Esophagus mucosa (tissue), 1 donor: ENCODE results near the gene PIBF1. TPM values are rescaled to one million over a fixed set of nuclear protein-coding genes. Genes with fewer than 3 reads are reported as not detected.
"Not testable (repeated sequence)": the region's sequence is repeated elsewhere in the genome, so short reads cannot be mapped to it uniquely, and the experiment has no call there.

Experiments used
- ATAC-seq: fragments of 200-7000 bp; cut with Tn5 transposase; one replicate; pipeline ENCODE4 v1.9.1; 2020
- total RNA-seq: library from RNA; stranded (reverse); gene quantifications from one replicate; pipeline ENCODE4 v1.2.4, GENCODE V29; 2023
- donor health status: DM: yes; HTN: yes; CAD: no.

The PIBF1 gene
- total RNA-seq, 1 donor from 2014 or later, result 6.5 TPM

DNA sequence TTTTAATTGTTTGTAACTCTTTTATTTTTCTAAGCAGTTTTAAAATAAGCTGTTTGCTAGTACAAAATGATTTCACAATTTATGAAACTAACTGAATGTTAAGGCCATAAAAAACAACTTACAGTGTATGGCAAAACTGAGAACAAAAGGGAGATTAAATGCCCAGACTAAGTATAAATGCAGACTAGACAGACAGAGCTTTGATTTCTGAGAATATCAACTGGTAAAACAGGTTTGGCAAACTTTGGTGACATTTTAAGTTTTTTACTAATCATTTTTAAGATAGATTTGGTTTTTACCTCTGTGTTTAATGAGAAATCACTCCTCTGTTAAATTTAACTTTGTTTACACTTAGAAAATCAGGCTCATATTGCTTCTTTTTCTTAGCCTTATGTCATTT lies 149.4 kb downstream of the PIBF1 start:
- ATAC-seq, result peak; percentile 37

DNA sequence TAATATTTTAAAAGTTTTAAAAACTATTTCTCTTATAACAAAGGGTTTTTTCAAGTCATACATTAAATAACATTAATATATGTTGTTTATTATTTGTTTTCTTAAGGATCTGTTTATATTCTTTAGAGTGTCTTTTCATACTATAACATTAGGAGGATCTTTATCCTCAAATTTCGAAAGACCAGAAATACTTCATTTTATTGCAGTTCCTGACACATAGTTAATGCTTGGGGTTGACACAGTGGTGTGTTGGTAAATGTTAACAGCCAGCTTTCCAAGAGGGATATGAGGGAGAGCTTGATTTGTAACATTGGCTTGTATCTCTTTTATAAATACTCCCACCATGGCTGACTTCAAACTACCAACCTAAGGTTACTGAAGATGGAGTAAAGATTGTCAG lies 150.3 kb downstream of the PIBF1 start:
- ATAC-seq, result no peak

DNA sequence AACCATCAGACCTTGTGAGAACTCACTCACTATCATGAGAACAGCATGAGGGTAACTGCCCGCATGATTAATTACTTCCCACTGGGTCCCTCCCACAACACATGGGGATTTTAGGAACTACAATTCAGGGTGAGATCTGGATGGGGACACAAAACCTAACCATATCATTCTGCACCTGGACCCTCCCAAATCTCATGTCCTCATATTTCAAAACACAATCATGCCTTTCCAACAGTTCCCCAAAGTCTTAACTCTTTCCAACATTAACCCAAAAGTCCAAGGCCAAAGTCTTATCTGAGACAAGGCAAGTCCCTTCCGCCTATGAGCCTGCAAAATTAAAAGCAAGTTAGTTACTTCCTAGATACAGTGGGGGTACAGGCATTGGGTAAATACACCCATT lies 164.3 kb downstream of the PIBF1 start:
- ATAC-seq, result not testable (repeated sequence)

DNA sequence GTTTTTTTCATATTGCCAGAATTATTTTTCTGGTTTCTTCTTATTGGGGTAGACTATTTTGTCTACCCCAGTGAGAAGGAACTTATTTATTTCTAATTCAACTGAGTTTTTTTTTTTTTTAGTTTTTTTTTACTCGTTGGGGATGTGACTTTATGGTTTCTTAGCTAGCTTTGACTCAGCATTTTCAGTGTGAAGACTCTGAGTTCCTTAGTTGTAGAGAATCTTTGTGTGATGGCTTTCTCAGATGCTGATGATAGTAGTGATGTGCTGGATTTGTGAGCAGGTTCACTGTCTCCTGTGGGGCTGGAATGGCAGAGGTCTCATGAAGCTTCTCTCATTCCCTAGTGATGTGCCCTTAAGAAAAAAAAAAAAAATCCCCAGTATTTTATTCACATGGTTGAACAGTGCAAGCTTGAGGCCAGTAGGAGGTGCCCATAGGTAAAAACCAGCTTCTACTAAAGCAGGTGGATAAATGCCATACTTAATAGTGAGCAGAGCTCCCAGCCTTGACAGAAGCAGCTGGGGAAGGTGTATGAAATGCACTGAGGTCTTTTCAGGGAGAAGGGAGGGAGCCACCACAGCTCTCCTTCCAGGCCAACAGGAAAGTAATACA lies 170.7 kb downstream of the PIBF1 start:
- ATAC-seq, result peak; percentile 75

DNA sequence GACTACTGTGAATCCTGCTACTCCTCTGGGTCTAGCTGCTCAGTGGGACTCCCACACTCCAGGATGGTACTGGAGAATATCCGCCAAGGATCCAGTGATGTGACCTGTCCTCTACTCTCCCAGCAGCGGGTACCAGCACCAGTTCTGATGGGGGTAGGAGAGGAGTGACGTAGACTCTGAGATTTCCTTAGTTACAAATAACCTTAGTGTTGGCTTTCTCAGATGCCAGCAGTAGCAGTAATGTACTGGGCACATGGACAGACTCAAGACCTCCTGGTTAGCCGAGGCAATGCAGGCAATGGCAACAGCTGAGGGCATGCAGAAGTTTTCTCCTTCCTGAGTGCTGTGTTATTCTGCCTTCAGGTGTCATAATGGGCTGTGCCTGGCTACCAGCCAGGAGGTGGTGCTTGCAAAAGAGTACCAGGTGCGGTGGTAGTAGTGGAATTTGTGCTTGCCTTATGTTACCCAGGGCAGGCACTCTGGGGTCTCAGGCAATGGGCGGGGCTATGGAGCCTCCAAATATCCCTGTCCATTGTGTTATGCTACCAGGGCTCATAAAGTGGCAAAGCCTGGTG lies 171.5 kb downstream of the PIBF1 start:
- ATAC-seq, result peak; percentile 56

DNA sequence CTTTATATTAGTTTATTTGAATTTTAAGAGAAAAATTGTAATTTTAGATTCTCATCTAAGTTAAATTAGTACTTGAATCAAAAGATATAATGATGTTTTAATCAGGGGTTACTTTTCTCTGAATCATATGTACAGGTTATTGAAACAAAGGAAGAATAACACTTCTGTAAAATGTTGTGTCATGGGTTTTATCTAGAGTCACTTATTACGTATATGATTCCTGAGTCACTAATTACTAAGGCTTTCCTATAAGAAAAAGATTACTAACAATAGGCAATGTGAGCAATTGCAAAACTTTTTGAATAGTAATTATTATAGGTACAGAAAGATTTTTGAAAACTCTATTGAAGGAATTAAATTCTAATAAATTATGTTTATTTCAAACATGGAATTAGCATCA lies 177.7 kb downstream of the PIBF1 start:
- peak; percentile 96 for ATAC-seq

DNA sequence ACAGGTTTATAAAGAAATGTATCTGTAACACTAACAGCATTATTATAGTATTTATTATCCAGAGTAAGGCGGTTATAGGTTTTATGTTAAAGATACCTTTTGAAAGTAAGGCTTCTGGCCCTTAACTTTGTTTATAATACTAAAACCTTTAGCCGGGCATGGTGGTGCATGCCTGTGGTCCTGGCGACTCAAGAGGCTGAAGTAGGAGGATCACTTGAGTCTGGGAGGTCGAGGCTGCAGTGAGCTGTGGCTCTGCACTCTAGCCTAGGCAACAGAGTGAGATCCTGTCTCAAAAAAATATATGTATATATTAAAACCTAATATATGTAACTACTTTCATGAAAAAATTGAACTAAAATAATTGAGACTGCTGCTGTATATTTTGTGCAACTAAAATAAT lies 178.2 kb downstream of the PIBF1 start:
- no peak for ATAC-seq

DNA sequence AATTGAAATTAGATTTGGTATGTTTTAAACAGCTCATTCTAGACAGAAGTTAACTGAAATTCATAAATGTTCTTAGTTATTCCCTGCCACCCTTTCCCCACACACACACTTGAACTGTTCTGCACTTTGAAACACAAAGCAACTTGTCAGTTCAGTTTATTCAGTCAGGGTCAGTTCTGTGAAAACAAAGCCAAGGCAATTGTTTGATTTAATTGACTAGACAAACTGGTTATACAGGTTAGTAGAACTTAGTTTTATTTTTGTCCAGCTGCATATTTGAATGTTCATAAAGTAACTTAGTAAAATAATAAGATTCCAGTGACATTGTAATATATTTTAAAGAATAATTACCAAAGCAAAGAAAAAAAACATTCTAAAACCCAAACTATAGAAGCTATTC lies 178.6 kb downstream of the PIBF1 start:
- peak; percentile 91 for ATAC-seq

DNA sequence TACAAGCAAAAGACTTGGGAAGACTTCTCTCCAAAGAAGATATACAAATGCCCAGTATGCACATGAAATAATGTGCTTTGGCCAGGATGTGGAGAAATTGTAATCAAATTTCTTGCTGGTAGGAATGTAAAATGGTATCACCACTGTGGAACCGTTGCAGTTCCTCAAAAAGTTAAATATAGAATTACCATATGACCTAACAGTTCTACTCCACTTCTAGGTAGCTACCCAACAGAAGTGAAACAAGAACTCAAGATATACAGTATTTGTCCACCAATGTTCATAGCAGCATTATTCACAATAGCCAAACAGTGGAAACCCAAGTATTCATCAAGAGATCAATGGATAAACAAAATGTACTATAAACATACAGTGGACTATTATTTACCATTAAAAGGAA lies 181.8 kb downstream of the PIBF1 start:
- no peak for ATAC-seq

DNA sequence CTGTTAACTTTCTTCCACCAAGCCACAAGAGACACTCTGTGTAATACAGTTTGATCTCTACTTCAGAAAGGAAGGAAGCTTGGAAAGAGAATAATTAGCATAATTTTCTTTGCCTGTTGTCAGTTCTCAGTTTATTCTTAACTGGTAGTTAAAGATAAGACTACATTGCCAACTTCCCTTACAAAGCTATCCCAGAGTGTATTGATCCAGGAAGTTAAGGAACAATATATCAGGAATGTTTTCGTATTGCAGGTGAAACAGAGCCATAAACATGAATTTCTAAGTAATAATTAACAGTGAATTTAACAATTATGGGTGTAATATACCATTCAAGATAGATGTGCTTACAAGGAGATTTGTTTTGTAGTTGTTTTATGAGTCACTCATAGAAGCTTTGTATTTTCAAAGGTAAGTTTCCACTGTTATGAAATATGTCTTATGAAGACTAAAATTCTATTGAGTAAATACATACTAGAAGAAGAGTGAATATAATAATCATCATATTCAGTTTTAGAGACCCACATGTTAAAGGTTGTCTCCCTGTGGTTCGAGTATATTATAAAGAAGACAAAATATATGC lies 188.5 kb downstream of the PIBF1 start:
- peak; percentile 71 for ATAC-seq

DNA sequence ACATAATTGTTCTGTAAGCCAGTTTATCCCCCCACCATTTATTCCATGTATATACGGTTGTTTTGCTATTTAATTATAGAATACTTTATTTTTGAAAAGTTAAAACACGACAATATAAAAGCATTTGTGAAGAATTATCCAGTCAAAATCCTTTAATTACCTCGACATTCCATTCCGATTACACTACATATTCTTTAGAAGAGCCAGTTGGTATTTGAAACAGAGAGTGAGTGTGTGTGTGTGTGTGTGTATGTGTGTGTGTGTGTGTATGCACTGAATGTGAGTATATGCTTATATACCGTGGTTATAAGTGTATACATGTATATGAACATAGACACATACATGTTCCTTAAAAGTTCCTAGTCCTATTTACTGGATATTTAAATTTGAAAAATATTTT lies 189.0 kb downstream of the PIBF1 start:
- ATAC-seq, result peak; percentile 74

DNA sequence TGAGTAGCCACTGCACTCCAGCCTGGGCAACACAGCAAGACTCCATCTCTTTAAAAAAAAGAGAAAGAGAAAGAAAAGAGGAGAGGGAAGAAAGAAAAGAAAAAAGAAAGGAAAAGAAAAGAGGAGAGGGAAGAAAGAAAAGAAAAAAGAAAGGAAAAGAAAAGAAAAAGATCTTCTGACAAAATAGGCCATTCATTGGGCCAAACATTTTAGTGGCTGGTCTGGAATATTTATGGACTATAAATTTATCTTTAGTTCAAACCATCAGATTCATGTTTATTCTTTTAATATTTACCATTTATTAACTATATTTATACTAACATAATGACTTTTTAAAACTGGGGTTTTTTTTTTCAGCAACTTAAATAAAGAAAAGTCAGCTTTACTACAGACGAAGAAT lies 191.3 kb downstream of the PIBF1 start:
- no peak for ATAC-seq

DNA sequence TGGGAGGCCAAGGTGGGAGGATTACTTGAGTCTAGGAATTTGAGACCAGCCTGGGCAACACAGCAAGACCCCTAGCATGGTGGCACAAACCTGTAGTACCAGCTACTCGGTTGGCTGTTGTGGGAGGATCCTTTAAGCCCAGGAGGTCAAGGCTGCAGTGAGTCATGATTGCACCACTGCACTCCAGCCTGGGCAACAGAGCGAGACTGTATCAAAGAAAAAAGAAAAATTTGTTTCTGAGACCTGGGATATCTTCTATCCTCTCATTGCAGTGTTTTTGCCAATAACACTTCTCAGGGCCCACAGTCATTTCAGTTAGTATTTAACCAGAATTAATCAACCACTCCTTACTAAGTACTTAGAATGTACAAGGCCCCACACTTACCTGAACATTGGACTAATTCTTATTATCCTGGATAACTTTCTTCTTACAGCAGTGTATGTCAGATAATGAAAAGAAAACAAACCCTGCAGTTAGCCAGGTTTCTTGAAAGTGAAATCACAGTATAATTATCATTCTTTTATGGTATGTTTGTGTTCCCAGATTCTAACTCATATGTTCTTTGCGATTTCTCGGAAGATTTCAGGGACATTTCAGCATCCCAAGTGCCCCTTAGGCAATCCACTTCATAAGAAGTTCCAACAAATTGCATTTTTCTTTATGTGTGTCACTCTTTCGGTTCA lies 201.3 kb downstream of the PIBF1 start:
- peak; percentile 74 for ATAC-seq

DNA sequence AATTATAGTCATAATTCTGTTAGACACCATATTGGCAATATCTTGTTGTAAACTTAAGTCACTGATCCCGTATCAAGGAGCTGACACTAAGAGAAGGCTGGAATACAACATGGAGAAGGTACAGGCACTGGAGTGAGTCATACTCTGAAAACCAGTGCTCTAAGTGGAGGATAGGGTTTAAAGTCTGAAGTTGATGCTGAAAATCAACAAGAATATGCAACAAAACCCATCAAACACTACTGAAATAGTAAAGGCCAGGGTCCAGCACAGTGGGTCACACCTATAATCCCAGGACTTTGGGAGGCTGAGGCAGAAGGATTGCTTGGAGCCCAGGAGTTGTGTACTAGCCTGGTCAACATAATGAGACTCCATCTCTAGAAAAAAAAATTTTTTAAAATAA lies 203.7 kb downstream of the PIBF1 start:
- no peak for ATAC-seq

DNA sequence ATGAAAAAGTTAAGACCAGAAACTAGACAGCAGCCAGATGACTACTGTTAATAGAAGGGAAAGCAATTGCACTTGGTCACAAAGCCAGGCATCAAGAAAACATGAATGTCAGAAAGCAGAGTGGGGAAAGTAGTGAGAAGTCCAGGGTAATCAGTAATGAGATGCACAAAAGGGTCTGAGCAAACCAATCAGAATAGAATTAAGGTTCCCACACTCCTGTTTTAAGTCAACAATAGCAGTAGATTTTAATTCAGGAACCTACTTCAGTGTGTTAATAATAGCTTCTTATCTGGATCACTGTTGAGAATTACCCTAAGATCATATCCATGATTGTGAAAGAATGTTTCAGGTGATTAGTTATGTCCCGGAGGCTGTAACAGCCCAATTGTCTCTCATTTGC lies 204.3 kb downstream of the PIBF1 start:
- ATAC-seq, result no peak

DNA sequence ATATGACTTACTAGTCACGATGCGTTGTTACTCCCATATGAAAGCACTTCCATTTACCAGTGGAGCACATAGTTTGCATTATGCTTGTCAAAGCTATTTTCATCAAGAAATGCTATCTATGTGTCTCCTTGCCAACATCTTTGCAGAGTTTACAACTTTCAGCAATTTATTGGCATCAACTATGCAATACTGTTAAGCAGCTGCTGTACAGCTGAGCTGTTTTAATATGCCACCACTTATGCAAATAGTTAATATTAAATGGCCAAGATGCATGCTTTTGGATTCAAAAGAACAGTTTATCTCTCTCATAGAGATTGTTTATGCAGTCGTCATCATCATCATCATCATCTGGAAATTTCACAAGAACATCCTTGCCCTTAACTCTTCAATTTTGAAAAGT lies 209.0 kb downstream of the PIBF1 start:
- ATAC-seq, result no peak

DNA sequence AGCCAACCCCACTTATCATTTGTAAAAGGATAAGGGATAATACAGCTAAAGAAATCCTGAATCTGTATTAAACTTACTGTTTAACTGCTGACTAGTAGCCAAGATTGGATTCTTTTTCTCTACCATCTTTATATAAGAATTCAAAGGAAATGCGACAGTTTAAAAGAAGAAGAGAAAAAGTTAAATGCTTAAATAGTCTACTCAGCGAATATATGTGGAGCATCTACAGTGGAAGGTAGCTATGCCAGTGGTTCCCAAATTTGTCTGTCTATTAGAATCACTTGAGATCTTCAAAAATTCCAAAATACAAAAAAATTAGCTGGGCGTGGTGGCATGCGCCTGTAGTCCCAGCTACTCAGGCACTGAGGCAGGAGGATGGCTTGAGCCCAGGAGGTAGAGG lies 216.1 kb downstream of the PIBF1 start:
- ATAC-seq, result no peak

DNA sequence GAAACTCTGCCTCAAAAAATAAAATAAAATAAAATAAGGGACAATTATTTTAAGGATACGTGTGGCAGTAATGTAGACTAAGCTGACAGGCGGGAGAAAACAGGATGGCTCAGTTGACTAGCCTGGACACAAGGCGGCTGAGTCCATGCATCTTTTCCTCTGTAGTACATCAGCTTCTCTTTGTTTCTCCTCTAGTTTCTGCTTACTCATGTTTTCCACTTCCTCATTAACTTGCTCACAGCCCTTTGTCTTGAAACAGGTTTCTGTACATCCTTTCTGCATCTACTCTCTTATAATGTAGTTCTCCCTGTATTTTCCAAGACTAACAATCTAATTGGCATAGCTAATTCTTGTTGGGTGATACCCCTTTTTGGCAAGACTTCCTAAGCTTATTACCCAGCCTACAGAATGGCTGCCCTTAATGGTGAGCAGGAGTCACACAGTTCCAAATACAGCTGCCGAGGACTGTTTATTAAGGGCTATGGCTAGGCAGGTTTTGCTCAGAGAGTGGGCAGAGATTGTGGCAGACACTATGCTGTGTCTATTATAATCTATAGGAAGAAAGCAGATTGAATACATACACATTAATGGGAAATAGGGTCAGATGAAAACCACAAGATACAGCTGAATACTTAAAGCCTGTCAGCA lies 218.2 kb downstream of the PIBF1 start:
- peak; percentile 94 for ATAC-seq

DNA sequence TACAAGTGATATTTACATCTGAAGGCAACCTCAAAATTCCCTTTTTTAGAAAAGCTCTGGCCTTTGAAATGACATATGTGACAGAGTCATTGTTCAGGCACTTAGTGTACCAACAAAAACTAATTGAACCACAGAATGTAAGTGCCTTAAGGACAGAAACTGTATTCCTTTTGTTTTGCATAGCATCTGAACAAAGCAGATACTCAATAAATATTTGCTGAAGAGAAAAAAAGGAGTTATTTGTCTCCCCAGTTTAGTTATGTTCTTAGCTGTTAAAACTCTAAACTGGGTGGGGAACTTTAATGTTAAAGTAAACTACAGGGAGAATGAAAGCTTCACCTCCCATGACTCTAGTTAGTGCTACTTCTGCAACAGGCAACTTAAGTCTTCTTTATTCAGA lies 220.0 kb downstream of the PIBF1 start:
- ATAC-seq, result no peak

DNA sequence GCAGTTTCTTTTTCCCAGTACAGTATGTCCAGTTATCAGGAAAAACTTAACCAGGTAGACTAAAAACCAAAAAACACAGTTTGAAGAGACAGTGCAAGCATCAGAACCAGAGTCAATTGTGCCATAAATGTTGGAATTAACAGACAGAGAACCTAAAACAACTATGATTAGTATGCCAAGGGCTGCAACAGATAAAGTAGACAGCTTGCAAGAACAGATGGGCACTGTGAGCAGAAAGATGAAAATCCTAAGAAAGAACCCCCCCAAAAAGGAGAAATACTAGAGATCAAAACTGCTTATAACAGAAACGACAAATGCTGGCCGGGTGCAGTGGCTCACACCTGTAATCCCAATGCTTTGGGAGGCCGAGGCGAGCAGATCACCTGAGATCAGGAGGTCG lies 229.8 kb downstream of the PIBF1 start:
- no peak for ATAC-seq

DNA sequence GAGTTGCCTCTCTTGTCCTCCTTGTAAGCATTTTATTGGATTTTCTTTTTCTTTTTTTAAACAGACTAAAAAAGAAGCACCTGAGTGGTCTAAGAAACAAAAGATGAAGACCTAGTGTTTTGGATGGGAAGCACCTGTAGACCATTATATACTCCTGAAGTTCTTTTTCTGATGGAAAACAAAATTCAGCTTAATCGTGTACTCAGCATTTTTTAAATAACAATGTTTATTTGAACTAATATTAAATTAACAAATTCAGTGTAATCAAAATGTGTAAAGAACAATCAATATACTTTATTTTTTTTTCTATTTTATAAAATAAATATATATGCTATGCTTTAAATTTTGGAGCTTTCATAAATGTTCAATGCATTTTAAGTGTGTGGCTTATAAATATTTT lies 233.9 kb downstream of the PIBF1 start:
- no peak for ATAC-seq

DNA sequence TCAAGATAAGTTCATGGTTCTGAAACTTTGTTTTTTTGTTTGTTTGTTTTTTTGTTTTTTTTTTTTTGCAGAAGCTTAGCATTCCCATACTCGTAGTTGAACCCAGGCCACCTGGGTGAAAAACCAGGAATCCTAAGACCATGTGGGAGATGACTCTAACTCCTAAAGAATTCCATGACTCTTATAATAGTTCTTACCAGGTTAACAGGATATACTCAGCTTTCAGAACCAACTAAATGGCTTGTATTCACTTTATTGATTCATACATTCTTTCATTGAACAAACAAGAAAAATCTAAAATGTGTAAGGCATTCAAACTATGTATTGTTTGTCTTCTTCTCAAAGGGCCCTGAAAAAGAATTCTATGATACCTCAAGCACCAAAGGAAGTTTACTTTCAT lies 236.4 kb downstream of the PIBF1 start:
- ATAC-seq, result no peak

DNA sequence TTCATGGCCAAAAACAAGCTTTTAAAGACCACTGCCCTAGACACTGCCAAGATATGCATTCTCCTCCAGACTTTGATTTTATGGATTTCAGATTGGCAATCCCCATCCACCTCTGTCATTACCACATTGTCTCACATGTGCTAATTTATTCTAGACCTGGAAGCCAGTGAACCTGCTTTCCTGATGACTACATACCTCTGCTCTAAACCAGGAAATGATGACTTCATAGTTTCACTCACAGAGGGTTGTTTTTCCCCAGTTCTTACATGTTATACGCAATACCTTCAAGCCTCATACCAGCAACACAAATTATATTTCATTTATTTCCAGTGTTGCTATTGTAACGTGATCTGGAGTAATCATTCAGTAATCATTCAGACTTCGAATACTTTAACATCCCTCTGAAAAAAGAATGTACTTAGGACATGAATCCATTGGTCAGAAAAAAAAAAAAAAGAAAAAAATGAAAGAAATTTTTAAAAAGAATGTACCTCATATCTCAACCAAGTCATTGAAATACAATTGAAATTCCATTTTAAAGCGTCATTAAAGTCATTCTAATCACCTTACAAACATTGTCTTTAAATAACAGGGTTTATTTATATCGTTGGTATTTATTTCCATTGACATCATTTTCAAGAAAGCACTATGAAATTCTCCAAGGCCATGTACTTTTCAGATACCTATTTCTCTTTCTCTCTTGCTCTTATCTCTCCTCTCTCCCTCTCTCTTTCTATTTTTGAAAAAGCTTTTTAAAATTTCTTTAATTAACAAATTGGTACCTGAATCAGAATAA lies 243.5 kb downstream of the PIBF1 start:
- peak; percentile 92 for ATAC-seq
